Activated CD8-positive, alpha-beta T cell treated with anti-CD3 and anti-CD28 coated beads for 36 hours (primary cell): ENCODE results near the gene LURAP1L. TPM values are rescaled to one million over a fixed set of nuclear protein-coding genes. Genes with fewer than 3 reads are reported as not detected.

ENCODE experiments used
- ATAC-seq: fragments of 200-7000 bp; cut with Tn5 transposase; one replicate; pipeline ENCODE4 v1.10.0; 2021; ENCODE audit warnings: mild to moderate bottlenecking, moderate library complexity
- CTCF ChIA-PET: fragments of 350-600 bp; sonication (Branson Sonifier 250); formaldehyde crosslinking; loops from one replicate; lab custom pipeline; 2021; ENCODE audit warnings: antibody characterized with exemption; lab: Charles Lee
- POLR2A ChIA-PET: fragments of 350-600 bp; sonication (Branson Sonifier 250); formaldehyde crosslinking; loops from one replicate; lab custom pipeline; 2021; ENCODE audit warnings: antibody characterized with exemption; lab: Charles Lee
- DNase-seq: peaks from one replicate; pipeline ENCODE4 v3.0.0-alpha.2; 2020
- H3K27ac Mint-ChIP-seq: one replicate; pipeline ENCODE4 v1.8.0; 2021; ENCODE audit warnings: mild to moderate bottlenecking, mixed read lengths
- H3K27me3 Mint-ChIP-seq: one replicate; pipeline ENCODE4 v1.8.0; 2021; ENCODE audit warnings: mixed read lengths
- H3K36me3 Mint-ChIP-seq: one replicate; pipeline ENCODE4 v1.8.0; 2021; ENCODE audit warnings: low read depth, mixed read lengths
- H3K4me1 Mint-ChIP-seq: one replicate; pipeline ENCODE4 v1.8.0; 2021; ENCODE audit warnings: low read depth, mixed read lengths
- H3K4me3 Mint-ChIP-seq: one replicate; pipeline ENCODE4 v1.8.0; 2021; ENCODE audit warnings: mild to moderate bottlenecking, moderate library complexity, mixed read lengths
- H3K9me3 Mint-ChIP-seq: one replicate; pipeline ENCODE4 v1.8.0; 2021; ENCODE audit warnings: mixed read lengths
- CTCF ChIP-seq: fragments of 200-600 bp; IDR thresholded peaks from one replicate; pipeline ENCODE4 v1.8.0; 2022; ENCODE audit warnings: antibody characterized with exemption, mild to moderate bottlenecking
- intact Hi-C: fragments of 100-400 bp; cut with micrococcal nuclease; formaldehyde crosslinking; loops from one replicate; pipeline ENCODE4 v1.10.0; 2022
- total RNA-seq, 2 experiments: library from RNA; stranded (reverse); gene quantifications; one replicate each; pipeline ENCODE4 v1.2.3, GENCODE V29; 2021

LURAP1L gene
- total RNA-seq, 2 experiments from 2014 or later, result not detected

- intact Hi-C loops, result no loop called here
Measured at GRCh38 chr9:12809720-12810119, 34.9 kb downstream of the LURAP1L start.

GRCh38 chr9:12811935-12812334 is 37.1 kb downstream of the LURAP1L start:
- Mint-ChIP-seq H3K36me3 (no peaks in the 10 kb centered on the region), H3K9me3 (peaks cover 4% of the 10 kb centered on the region), H3K4me3 (no peak overlapping the region), H3K27ac (no peak overlapping the region), H3K4me1 (no peaks in the 10 kb centered on the region), H3K27me3 (no peaks in the 10 kb centered on the region)
- DNase-seq, result no peak
- ATAC-seq, result no peak
- POLR2A ChIA-PET, result no interaction called here
- CTCF ChIA-PET, result no interaction called here
- intact Hi-C loops, result no loop called here
- no peak for TF ChIP-seq CTCF

More at GRCh38 chr9:12809720-12810119, 34.9 kb downstream of the LURAP1L start:
- Mint-ChIP-seq H3K27me3 (no peaks in the 10 kb centered on the region), H3K4me1 (no peaks in the 10 kb centered on the region), H3K4me3 (no peak overlapping the region), H3K9me3 (peaks cover 2% of the 10 kb centered on the region), H3K36me3 (no peaks in the 10 kb centered on the region), H3K27ac (no peak overlapping the region)
- no peak for ATAC-seq
- no peak for DNase-seq
- ChIA-PET POLR2A (no interaction called here), CTCF (no interaction called here)
- TF ChIP-seq CTCF, result no peak

DNA sequence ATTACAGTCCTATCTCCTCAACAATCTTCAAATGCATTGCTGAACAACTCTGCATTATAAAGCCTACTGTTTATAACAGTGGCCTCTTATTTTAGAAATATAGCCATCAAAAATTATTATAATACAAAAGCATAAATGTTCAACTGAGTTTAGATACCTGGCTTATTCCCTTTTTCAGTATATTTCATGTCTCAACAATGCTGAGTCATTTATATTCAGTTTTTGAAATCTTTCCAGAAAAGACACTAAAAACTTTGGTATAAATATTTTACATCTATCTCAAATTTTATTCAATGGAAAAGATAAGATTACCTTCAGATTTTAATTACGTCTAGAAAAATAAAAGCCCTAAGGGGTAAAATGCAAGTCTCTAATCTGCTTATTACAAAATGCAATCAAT is 37.9 kb downstream of the LURAP1L start:
- peaks cover 7% of the 10 kb centered on the region for H3K9me3 Mint-ChIP-seq
- no peak for ATAC-seq
- no peak overlapping the region for H3K27ac Mint-ChIP-seq
- TF ChIP-seq CTCF, result no peak
- ChIA-PET POLR2A (no interaction called here), CTCF (no interaction called here)
- no peaks in the 10 kb centered on the region for H3K27me3 Mint-ChIP-seq
- H3K36me3 Mint-ChIP-seq, result no peaks in the 10 kb centered on the region
- no peak for DNase-seq
- intact Hi-C loops, result no loop called here
- H3K4me1 Mint-ChIP-seq, result no peaks in the 10 kb centered on the region
- no peak overlapping the region for H3K4me3 Mint-ChIP-seq

GRCh38 chr9:12813533-12813932 is 38.7 kb downstream of the LURAP1L start:
- H3K27me3 Mint-ChIP-seq, result no peaks in the 10 kb centered on the region
- no peak for TF ChIP-seq CTCF
- no peak for ATAC-seq
- H3K27ac Mint-ChIP-seq, result no peak overlapping the region
- no peak overlapping the region for H3K4me3 Mint-ChIP-seq
- H3K36me3 Mint-ChIP-seq, result no peaks in the 10 kb centered on the region
- H3K9me3 Mint-ChIP-seq, result peaks cover 9% of the 10 kb centered on the region
- no peak for DNase-seq
- no peaks in the 10 kb centered on the region for H3K4me1 Mint-ChIP-seq
- intact Hi-C loops, result no loop called here
- ChIA-PET POLR2A (no interaction called here), CTCF (no interaction called here)

GRCh38 chr9:12813960-12814876 is 39.4 kb downstream of the LURAP1L start:
- Mint-ChIP-seq H3K4me3 (no peak overlapping the region), H3K27me3 (no peaks in the 10 kb centered on the region), H3K36me3 (no peaks in the 10 kb centered on the region), H3K9me3 (peaks cover 13% of the 10 kb centered on the region), H3K27ac (no peak overlapping the region), H3K4me1 (no peaks in the 10 kb centered on the region)
- ChIA-PET POLR2A (no interaction called here), CTCF (no interaction called here)
- TF ChIP-seq CTCF, result no peak
- ATAC-seq, result no peak
- intact Hi-C loops, result no loop called here
- no peak for DNase-seq
